ENCODE results near the gene TDRD3. TPM values are rescaled to one million over a fixed set of nuclear protein-coding genes. Genes with fewer than 3 reads are reported as not detected.

TDRD3 gene
- total and polyA plus RNA-seq, 2 experiments from 2014 or later: 20.8 to 29.5 TPM

GRCh38 chr13:60511637-60512036 is 114.6 kb downstream of the TDRD3 start:
- TF ChIP-seq, protein P1, sequence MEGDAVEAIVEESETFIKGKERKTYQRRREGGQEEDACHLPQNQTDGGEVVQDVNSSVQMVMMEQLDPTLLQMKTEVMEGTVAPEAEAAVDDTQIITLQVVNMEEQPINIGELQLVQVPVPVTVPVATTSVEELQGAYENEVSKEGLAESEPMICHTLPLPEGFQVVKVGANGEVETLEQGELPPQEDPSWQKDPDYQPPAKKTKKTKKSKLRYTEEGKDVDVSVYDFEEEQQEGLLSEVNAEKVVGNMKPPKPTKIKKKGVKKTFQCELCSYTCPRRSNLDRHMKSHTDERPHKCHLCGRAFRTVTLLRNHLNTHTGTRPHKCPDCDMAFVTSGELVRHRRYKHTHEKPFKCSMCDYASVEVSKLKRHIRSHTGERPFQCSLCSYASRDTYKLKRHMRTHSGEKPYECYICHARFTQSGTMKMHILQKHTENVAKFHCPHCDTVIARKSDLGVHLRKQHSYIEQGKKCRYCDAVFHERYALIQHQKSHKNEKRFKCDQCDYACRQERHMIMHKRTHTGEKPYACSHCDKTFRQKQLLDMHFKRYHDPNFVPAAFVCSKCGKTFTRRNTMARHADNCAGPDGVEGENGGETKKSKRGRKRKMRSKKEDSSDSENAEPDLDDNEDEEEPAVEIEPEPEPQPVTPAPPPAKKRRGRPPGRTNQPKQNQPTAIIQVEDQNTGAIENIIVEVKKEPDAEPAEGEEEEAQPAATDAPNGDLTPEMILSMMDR (IDR thresholded peaks at IDR 0.05; ENCODE audit: low read depth, low read length): no peak
- no peaks in the 10 kb centered on the region for H3K4me1 ChIP-seq (ENCODE audit: low read depth)
- no peaks in the 10 kb centered on the region for H3K27me3 ChIP-seq
- H3K36me3 ChIP-seq: peaks cover 12% of the 10 kb centered on the region
- H3K9me3 ChIP-seq (ENCODE audit: low read depth): no peaks in the 10 kb centered on the region
- H3K4me3 ChIP-seq: no peak overlapping the region
- H3K27ac ChIP-seq: no peak overlapping the region
- peak in 1 of 2 donors; percentile 2 for DNase-seq (ENCODE audit: low read depth in 1 of 2, low spot score in 1 of 2)

GRCh38 chr13:60514891-60515290 is 117.9 kb downstream of the TDRD3 start:
- Histone ChIP-seq H3K27ac (no peak overlapping the region), H3K4me3 (no peak overlapping the region), H3K27me3 (no peaks in the 10 kb centered on the region), H3K4me1 (ENCODE audit: low read depth) (no peaks in the 10 kb centered on the region), H3K9me3 (ENCODE audit: low read depth) (no peaks in the 10 kb centered on the region), H3K36me3 (peaks cover 12% of the 10 kb centered on the region)
- TF ChIP-seq, protein P1 (IDR thresholded peaks at IDR 0.05; ENCODE audit: low read depth, low read length): no peak
- DNase-seq (ENCODE audit: low read depth in 1 of 2, low spot score in 1 of 2): no peak

DNA sequence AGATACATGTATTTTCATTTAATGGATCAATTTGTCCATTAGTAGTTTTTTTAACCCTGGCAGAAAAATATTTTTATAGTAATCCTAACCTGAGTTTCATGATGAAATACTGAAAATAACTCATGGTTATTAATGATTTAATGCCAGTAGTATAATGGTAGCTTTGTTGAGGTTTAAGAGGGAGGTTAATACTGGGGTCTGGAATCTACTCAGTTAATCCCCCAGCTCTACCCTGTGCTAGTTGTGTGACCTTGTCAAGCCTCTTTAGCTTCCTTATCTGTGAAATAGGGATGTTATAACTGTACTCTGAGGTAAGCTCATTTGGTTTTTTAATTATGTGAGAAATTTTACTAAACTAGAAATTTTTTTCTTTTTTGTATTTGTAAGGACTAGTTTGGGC is 122.5 kb downstream of the TDRD3 start:
- no peak overlapping the region for H3K4me3 ChIP-seq
- H3K9me3 ChIP-seq (ENCODE audit: low read depth): no peaks in the 10 kb centered on the region
- no peaks in the 10 kb centered on the region for H3K27me3 ChIP-seq
- peaks cover 5% of the 10 kb centered on the region for H3K36me3 ChIP-seq
- H3K4me1 ChIP-seq (ENCODE audit: low read depth): no peaks in the 10 kb centered on the region
- DNase-seq (ENCODE audit: low read depth in 1 of 2, low spot score in 1 of 2): no peak
- H3K27ac ChIP-seq: no peak overlapping the region
- TF ChIP-seq, protein P1 (IDR thresholded peaks at IDR 0.05; ENCODE audit: low read depth, low read length): no peak

DNA sequence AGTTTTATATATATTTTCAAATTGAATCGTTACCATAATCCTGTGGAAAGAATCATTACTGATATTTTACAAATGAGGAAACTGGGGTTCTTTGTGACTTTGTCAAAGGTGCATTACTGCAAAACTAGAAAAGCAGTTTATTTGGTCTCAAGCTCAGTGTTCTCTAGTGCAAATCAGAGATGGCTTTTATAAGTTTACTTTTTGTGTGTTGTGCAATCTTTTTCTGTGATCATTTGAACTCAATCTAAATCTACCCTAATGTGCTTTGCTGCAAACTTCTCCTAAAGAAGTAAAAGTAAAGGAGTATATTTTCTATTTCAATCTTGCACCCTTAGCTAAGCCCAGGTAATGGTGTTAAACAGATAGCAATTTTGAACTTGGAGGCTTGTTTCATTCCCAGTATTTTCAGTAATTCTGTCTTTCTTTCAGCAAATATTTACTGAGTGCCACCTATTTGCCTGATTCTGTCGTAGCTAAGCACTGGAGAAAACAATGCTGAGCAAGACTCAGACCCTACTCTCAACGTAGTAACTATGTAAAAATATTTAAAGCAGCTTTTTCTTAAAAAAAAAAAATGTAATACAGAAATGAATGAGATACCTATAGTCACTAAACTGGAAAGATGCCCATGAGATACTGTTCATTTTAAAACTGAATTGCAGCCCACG is 124.0 kb downstream of the TDRD3 start:
- no peak for DNase-seq (ENCODE audit: low read depth in 1 of 2, low spot score in 1 of 2)
- Histone ChIP-seq H3K9me3 (ENCODE audit: low read depth) (no peaks in the 10 kb centered on the region), H3K4me3 (no peak overlapping the region), H3K36me3 (no peaks in the 10 kb centered on the region), H3K27ac (no peak overlapping the region), H3K27me3 (no peaks in the 10 kb centered on the region), H3K4me1 (ENCODE audit: low read depth) (no peaks in the 10 kb centered on the region)
- TF ChIP-seq, protein P1 (IDR thresholded peaks at IDR 0.05; ENCODE audit: low read depth, low read length): no peak

DNA sequence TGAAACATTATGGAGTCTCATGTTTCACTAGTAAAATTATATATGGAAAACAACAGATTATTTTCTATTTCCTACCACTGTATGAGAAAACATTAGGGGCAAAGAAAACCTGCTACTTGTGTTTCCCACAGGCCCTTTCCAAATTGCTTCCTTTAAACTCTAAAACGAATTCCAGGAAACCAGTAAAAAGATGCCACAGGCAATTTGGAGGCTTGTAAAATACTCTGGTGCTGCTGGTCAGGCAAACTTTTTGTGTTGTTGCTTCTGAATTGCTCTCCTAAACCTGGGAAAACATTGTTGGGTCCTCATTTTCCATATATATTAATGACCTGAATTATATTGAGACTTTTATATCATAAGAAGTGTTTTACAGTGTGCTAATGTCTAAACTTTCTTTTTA is 141.5 kb downstream of the TDRD3 start:
- Histone ChIP-seq H3K27me3 (no peaks in the 10 kb centered on the region), H3K9me3 (ENCODE audit: low read depth) (no peaks in the 10 kb centered on the region), H3K4me3 (no peak overlapping the region), H3K36me3 (peaks cover 8% of the 10 kb centered on the region), H3K27ac (no peak overlapping the region), H3K4me1 (ENCODE audit: low read depth) (no peaks in the 10 kb centered on the region)
- no peak for DNase-seq (ENCODE audit: low read depth in 1 of 2, low spot score in 1 of 2)
- TF ChIP-seq, protein P1 (IDR thresholded peaks at IDR 0.05; ENCODE audit: low read depth, low read length): no peak

Data from cardiac muscle cell (in vitro differentiated cells and primary cell).